H9 (cell line): ENCODE results near the gene IL2. TPM values are rescaled to one million over a fixed set of nuclear protein-coding genes. Genes with fewer than 3 reads are reported as not detected.

Source experiments
- DNase-seq: peaks from one replicate; pipeline ENCODE4 v3.0.0-alpha.2; 2017
- H2AFZ ChIP-seq: one replicate; pipeline ENCODE4 v1.6.1; 2013; ENCODE audit warnings: mild to moderate bottlenecking, low read length, control low read depth, moderate library complexity
- H2AK5ac ChIP-seq: 2 replicates; pipeline ENCODE4 v1.6.1; 2013; ENCODE audit warnings: low read length, control low read depth, mixed read lengths; ENCODE audit not compliant: insufficient read length
- H2BK120ac ChIP-seq: one replicate; pipeline ENCODE4 v1.6.1; 2013; ENCODE audit warnings: low read depth, mild to moderate bottlenecking, low read length, control low read depth, inconsistent platforms; ENCODE audit not compliant: poor library complexity, severe bottlenecking
- H2BK12ac ChIP-seq: 2 replicates; pipeline ENCODE4 v1.6.1; 2013; ENCODE audit warnings: low read length, control low read depth, mixed read lengths, low read depth; ENCODE audit not compliant: insufficient read length
- H2BK15ac ChIP-seq: 2 replicates; pipeline ENCODE4 v1.6.1; 2013; ENCODE audit warnings: low read depth, low read length, control low read depth
- H2BK20ac ChIP-seq: one replicate; pipeline ENCODE4 v1.6.1; 2013; ENCODE audit warnings: low read depth, mild to moderate bottlenecking, low read length, control low read depth, inconsistent platforms; ENCODE audit not compliant: poor library complexity, severe bottlenecking
- H2BK5ac ChIP-seq: 2 replicates; pipeline ENCODE4 v1.6.1; 2013; ENCODE audit warnings: low read length, control low read depth, mixed read lengths; ENCODE audit not compliant: insufficient read length
- H3K14ac ChIP-seq: 2 replicates; pipeline ENCODE4 v1.6.1; 2013; ENCODE audit warnings: low read length, control low read depth; ENCODE audit not compliant: insufficient read depth
- H3K18ac ChIP-seq: 2 replicates; pipeline ENCODE4 v1.6.1; 2013; ENCODE audit warnings: low read depth, mild to moderate bottlenecking, mixed read lengths, low read length, control low read depth; ENCODE audit not compliant: insufficient read length
- H3K23ac ChIP-seq: 2 replicates; pipeline ENCODE4 v1.6.1; 2013; ENCODE audit warnings: low read length, control low read depth, mixed read lengths, low read depth; ENCODE audit not compliant: insufficient read length
- H3K23me2 ChIP-seq: 2 replicates; pipeline ENCODE4 v1.6.1; 2013; ENCODE audit warnings: low read depth, mild to moderate bottlenecking, mixed read lengths, low read length, control low read depth; ENCODE audit not compliant: insufficient read length, poor library complexity, severe bottlenecking
- H3K27ac ChIP-seq: 2 replicates; pipeline ENCODE4 v1.5.1; 2013; ENCODE audit warnings: low read length, control low read depth, mixed read lengths, low read depth; ENCODE audit not compliant: insufficient read length
- H3K27me3 ChIP-seq: 2 replicates; pipeline ENCODE4 v1.6.1; 2013; ENCODE audit warnings: low read length, control low read depth, inconsistent platforms; ENCODE audit not compliant: insufficient read depth
- H3K4ac ChIP-seq: 2 replicates; pipeline ENCODE4 v1.6.1; 2013; ENCODE audit warnings: low read depth, mild to moderate bottlenecking, control low read depth, inconsistent platforms, low read length, moderate library complexity
- H3K4me1 ChIP-seq: 2 replicates; pipeline ENCODE4 v1.6.1; 2013; ENCODE audit warnings: low read length, control low read depth, inconsistent platforms; ENCODE audit not compliant: insufficient read depth
- H3K4me2 ChIP-seq: 2 replicates; pipeline ENCODE4 v1.6.1; 2013; ENCODE audit warnings: low read length, control low read depth, mixed read lengths; ENCODE audit not compliant: insufficient read length, insufficient read depth
- H3K56ac ChIP-seq: 2 replicates; pipeline ENCODE4 v1.6.1; 2013; ENCODE audit warnings: low read depth, mild to moderate bottlenecking, mixed read lengths, low read length, control low read depth; ENCODE audit not compliant: insufficient read length
- H3K79me1 ChIP-seq: 2 replicates; pipeline ENCODE4 v1.6.1; 2013; ENCODE audit warnings: low read depth, mild to moderate bottlenecking, moderate library complexity, low read length, control low read depth, inconsistent platforms; ENCODE audit not compliant: insufficient read depth, poor library complexity, severe bottlenecking
- H3K79me2 ChIP-seq: 2 replicates; pipeline ENCODE4 v1.6.1; 2013; ENCODE audit warnings: low read length, control low read depth, inconsistent platforms; ENCODE audit not compliant: insufficient read depth
- H3K9ac ChIP-seq: 2 replicates; pipeline ENCODE4 v1.6.1; 2013; ENCODE audit warnings: low read length, control low read depth, mixed read lengths; ENCODE audit not compliant: insufficient read length; ENCODE audit errors: extremely low read depth
- H3K9me3 ChIP-seq: one replicate; pipeline ENCODE4 v1.6.1; 2013; ENCODE audit warnings: low read depth, low read length, inconsistent platforms; ENCODE audit not compliant: control insufficient read depth
- H3T11ph ChIP-seq: one replicate; pipeline ENCODE4 v1.6.1; 2013; ENCODE audit warnings: mild to moderate bottlenecking, low read length, control low read depth, inconsistent platforms
- H4K20me1 ChIP-seq: one replicate; pipeline ENCODE4 v1.6.1; 2013; ENCODE audit not compliant: control insufficient read depth, insufficient read length, insufficient read depth
- H4K5ac ChIP-seq: 2 replicates; pipeline ENCODE4 v1.6.1; 2013; ENCODE audit warnings: low read depth, mild to moderate bottlenecking, mixed read lengths, low read length, control low read depth; ENCODE audit not compliant: insufficient read length
- H4K8ac ChIP-seq: replicated peaks from 2 replicates; pipeline ENCODE4 v1.6.1; 2013; ENCODE audit warnings: low read length, control low read depth, mixed read lengths, low read depth; ENCODE audit not compliant: insufficient read length
- H4K91ac ChIP-seq: 2 replicates; pipeline ENCODE4 v1.6.1; 2013; ENCODE audit warnings: low read depth, mild to moderate bottlenecking, moderate library complexity, mixed read lengths, low read length, control low read depth; ENCODE audit not compliant: insufficient read length
- H3K27ac Mint-ChIP-seq, 3 experiments: 2 replicates in 2 of 3; 3 replicates in 1 of 3; pipeline ENCODE4 v1.8.0; 2020 to 2021; ENCODE audit warnings: mixed read lengths in 3 of 3, mild to moderate bottlenecking in 1 of 3, moderate library complexity in 1 of 3
- H3K27me3 Mint-ChIP-seq: 2 replicates; pipeline ENCODE4 v1.8.0; 2021; ENCODE audit warnings: low read depth, mild to moderate bottlenecking, moderate library complexity, mixed read lengths
- H3K36me3 Mint-ChIP-seq, 3 experiments: 2 replicates in 2 of 3; 3 replicates in 1 of 3; pipeline ENCODE4 v1.8.0; 2020 to 2021; ENCODE audit warnings: low read depth in 3 of 3, mixed read lengths in 3 of 3; ENCODE audit not compliant: insufficient read depth in 1 of 3
- H3K4me1 Mint-ChIP-seq, 2 experiments: 2 replicates each; pipeline ENCODE4 v1.8.0; 2020; ENCODE audit warnings: mixed read lengths in 2 of 2
- H3K4me3 Mint-ChIP-seq, 2 experiments: 2 replicates in 1 of 2; 3 replicates in 1 of 2; pipeline ENCODE4 v1.8.0; 2020 to 2021; ENCODE audit warnings: mild to moderate bottlenecking in 2 of 2, mixed read lengths in 2 of 2, moderate library complexity in 1 of 2
- H3K9me3 Mint-ChIP-seq, 2 experiments: 2 replicates in 1 of 2; 3 replicates in 1 of 2; pipeline ENCODE4 v1.8.0; 2020; ENCODE audit warnings: mild to moderate bottlenecking in 2 of 2, mixed read lengths in 2 of 2, moderate library complexity in 1 of 2
- CTCF ChIP-seq: fragments of 200-600 bp; sonication (generic); conservative IDR thresholded peaks from 3 replicates; pipeline ENCODE4 v1.8.0; 2021; ENCODE audit warnings: antibody characterized with exemption, mild to moderate bottlenecking
- WGBS: extraction: QIAGEN DNeasy Blood & Tissue Kit; methylation state at CpG from one replicate; pipeline ENCODE4 v1.1.7; 2013; ENCODE audit warnings: missing lambda C conversion rate, low lambda C conversion rate, mixed read lengths; ENCODE audit not compliant: insufficient read length; ENCODE audit errors: extremely low coverage; 5-methylcytosine and 5-hydroxymethylcytosine counted together
- long read RNA-seq: library from polyadenylated mRNA; unstranded; transcript quantifications from one replicate; pipeline ENCODE4 v2.0.0, GENCODE V29; 2020
- total RNA-seq: library from RNA; stranded (reverse); gene quantifications from 2 replicates; pipeline ENCODE4 v1.2.1, GENCODE V29; 2021

IL2 gene
- not detected in 2 replicates for total RNA-seq
- long read RNA-seq, result 0 reads

- Mint-ChIP-seq H3K27me3 (no peaks in the 10 kb centered on the region; the same call in 1 of the 2 replicates), H3K9me3 (no peaks in the 10 kb centered on the region), H3K4me1 (peaks cover 9% of the 10 kb centered on the region in 2 experiments; a peak in 3 of 4 replicates), H3K36me3 (no peaks in the 10 kb centered on the region), H3K27ac (no peak within 1 kb of the TSS), H3K4me3 (no peak within 1 kb of the TSS)
- H3K4me2 ChIP-seq, result no peak within 1 kb of the TSS
- H2BK120ac ChIP-seq, result no peak within 1 kb of the TSS
- no peaks in the 10 kb centered on the region for H4K20me1 ChIP-seq
- H2BK12ac ChIP-seq, result no peak within 1 kb of the TSS
- no peak within 1 kb of the TSS for H3K23ac ChIP-seq
- WGBS, result no CpG with 5 or more reads among the region's 2 CpGs
- no peak for DNase-seq
- H3K56ac ChIP-seq, result no peak within 1 kb of the TSS
- H2BK15ac ChIP-seq, result no peak within 1 kb of the TSS
- H3K23me2 ChIP-seq, result no peaks in the 10 kb centered on the region
- H2AK5ac ChIP-seq, result no peak within 1 kb of the TSS
- H3K27me3 ChIP-seq, result no peaks in the 10 kb centered on the region
- no peak within 1 kb of the TSS for H3T11ph ChIP-seq
- no peak within 1 kb of the TSS for H2BK20ac ChIP-seq
- no peaks in the 10 kb centered on the region for H3K79me2 ChIP-seq
- H3K4ac ChIP-seq, result no peak within 1 kb of the TSS
- H4K91ac ChIP-seq, result no peak within 1 kb of the TSS
- TF ChIP-seq CTCF, result no peak
- H4K8ac ChIP-seq, result no peak within 1 kb of the TSS
- no peaks in the 10 kb centered on the region for H3K4me1 ChIP-seq
- no peak within 1 kb of the TSS for H3K14ac ChIP-seq
- H4K5ac ChIP-seq, result no peak within 1 kb of the TSS
- no peak within 1 kb of the TSS for H3K18ac ChIP-seq
- H2AFZ ChIP-seq, result no peak within 1 kb of the TSS
- no peaks in the 10 kb centered on the region for H3K79me1 ChIP-seq
- no peak within 1 kb of the TSS for H2BK5ac ChIP-seq
- H3K9ac ChIP-seq, result no peak within 1 kb of the TSS
- H3K9me3 ChIP-seq, result no peaks in the 10 kb centered on the region
- no peak within 1 kb of the TSS for H3K27ac ChIP-seq
Measured at GRCh38 chr4:122456231-122457116, at the start of gene IL2. IL2 (minus strand) TSS chr4:122456725; CDS start chr4:122456440, 285 bp downstream.
